Activated naive CD4-positive, alpha-beta T cell (primary cell): ENCODE results near the gene TEKT2.

Source experiments
- DNase-seq, 4 experiments: peaks; one replicate each; lab custom pipeline; 2025; lab: John Stamatoyannopoulos, UW

The TEKT2 gene

GRCh38 chr1:36106269-36106668 is 22.4 kb downstream of the TEKT2 start:
- DNase-seq = no peak

DNA sequence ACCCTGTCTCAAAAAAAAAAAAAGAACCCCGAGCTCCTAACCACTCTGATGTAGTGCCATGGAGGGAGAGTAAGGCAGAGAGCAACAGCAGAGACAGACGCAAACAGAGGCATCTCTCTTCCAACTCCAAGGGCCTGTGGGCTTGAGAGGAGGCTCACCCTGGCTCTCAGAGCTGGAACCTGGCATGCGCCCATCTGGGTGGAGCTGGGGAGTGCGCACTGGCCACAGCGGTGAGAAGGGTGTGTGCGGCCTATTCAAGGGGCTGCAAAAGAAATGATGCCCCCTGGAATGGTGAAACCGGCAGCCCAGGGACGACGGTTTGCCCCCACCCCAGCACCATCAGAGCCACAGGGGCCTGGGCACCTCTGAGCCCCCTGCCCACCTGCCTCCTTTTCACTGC is 23.5 kb downstream of the TEKT2 start:
- no peak for DNase-seq

DNA sequence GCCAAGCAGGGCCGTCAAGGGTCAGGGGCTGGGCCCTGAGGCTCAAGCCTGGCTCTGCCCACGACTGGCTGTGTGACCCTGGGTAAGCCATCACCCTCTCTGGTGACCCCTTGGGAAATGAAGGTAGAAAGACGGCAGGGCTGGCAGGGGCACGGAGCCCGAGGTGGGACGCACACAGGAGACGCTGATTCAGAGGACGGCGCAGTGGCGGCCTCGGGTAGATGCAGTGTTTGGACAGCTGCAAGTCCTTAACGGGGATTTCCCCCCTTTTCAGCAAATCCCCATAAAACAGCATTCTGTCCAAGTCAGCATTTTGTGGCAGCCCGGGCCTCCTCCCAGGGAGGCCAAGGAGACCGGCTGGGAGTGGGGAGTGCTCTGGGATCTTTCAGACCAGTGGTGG is 24.4 kb downstream of the TEKT2 start:
- no peak for DNase-seq

- DNase-seq = peak in 2 of 4 experiments; percentile 46 to 50
Observed at GRCh38 chr1:36109041-36109679, 25.3 kb downstream of the TEKT2 start.

GRCh38 chr1:36111151-36111550 is 27.3 kb downstream of the TEKT2 start:
- no peak for DNase-seq

DNA sequence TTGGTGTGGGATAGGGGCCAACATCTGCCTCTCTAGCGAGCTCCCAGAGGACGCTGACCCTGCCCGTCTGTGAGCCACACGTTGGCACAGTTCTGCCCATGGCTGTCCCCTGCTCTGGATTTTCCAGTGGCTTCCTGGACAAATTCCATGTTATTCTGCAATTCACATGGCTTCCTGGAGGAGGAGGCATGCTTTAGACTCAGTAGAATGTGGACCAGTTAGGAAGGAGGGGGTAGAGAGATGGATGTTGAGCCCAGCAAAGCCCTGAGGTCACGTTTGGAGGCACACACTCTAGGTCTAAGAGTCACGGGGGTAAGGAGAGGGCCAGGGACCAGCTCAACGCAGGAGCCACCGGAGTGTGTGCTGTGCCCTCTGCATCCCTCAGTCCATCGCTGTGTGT is 28.9 kb downstream of the TEKT2 start:
- DNase-seq = no peak

GRCh38 chr1:36114371-36114770 is 30.5 kb downstream of the TEKT2 start:
- DNase-seq = no peak

GRCh38 chr1:36115200-36115669 is 31.3 kb downstream of the TEKT2 start:
- no peak for DNase-seq

GRCh38 chr1:36115931-36116330 is 32.0 kb downstream of the TEKT2 start:
- no peak for DNase-seq

GRCh38 chr1:36116901-36117300 is 33.0 kb downstream of the TEKT2 start:
- DNase-seq = no peak

DNA sequence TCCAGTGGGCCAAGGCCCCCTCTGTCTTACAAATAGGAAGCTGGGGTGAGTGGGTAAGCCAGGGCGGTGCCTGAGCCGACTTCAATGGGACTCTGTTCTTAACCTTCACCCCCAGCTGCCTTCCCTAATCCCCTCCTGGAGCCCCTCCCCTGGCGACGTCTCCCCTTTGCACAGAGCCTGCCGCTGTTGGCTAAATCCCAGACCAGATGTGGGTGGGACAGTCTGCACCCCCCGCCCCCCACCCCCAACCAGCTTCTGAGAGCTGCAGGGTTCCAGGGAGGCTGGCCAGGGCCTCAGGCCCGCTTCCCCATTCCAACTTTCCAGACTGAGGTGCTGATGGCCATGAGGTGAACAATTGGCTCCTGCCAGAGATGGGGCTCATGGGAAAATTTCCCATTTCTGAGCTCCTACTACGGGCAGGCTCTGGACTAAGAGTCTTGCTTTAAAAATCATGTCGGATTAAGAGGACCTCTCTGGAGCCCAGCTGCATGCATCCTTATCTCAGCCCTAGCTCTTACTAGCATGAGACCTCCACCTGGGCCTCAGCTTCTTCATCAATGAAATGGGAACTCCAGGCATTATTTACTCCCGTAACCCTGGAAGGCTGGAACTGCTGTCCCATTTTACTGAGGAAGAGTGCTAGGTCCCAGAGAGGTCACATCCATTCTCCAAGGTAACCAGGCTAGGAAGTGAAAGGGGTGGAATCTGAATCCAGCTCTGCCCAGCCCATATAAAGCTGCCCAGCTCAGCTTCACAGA is 34.7 kb downstream of the TEKT2 start:
- DNase-seq = no peak

- no peak for DNase-seq
Observed at GRCh38 chr1:36119456-36119855, 35.6 kb downstream of the TEKT2 start.

DNA sequence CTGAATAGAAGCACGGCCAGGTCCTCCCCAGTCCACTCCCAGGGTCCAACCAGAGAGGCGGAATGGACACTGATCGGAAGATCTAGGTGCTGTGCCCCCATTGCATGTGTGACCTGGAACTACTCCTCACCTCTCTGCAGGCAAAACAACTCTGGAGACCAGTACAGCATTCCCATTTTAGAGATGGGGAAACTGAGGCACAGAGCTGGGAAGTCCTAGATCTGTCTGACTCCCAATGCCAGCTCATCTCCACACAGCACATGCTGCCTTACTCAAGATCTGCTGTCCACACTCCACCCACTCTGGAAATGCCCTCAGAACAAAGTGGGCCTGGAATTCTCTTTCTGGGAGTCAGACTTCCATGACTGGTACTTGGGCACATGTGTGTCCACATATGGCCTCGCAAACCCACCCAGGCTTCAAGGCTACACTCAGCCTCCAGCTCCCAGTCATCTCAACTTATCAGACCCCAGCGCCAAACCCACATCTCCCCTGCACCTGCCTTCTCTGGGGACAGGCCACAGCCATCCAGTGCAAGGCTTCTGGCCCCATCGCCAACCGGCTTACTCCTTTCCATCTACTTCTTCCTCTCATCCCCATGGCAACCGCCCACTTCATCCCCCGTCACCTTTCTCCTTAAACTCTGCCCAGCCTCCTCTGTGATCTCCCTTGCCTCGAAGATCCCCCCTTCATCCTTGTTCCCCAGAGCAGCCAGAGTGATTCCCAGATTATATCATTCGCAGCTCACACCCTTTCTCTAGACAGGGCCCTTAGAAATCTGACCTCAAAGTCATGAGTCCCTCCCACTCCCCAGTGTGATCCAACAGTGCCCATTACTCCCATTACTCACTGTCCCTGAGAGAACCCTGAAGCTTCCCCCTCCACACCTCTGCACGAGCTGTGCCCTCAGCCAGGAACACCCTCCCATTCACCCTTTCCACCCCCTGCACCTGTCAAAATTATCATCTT is 38.5 kb downstream of the TEKT2 start:
- DNase-seq = no peak

GRCh38 chr1:36123356-36123755 is 39.5 kb downstream of the TEKT2 start:
- no peak for DNase-seq

DNA sequence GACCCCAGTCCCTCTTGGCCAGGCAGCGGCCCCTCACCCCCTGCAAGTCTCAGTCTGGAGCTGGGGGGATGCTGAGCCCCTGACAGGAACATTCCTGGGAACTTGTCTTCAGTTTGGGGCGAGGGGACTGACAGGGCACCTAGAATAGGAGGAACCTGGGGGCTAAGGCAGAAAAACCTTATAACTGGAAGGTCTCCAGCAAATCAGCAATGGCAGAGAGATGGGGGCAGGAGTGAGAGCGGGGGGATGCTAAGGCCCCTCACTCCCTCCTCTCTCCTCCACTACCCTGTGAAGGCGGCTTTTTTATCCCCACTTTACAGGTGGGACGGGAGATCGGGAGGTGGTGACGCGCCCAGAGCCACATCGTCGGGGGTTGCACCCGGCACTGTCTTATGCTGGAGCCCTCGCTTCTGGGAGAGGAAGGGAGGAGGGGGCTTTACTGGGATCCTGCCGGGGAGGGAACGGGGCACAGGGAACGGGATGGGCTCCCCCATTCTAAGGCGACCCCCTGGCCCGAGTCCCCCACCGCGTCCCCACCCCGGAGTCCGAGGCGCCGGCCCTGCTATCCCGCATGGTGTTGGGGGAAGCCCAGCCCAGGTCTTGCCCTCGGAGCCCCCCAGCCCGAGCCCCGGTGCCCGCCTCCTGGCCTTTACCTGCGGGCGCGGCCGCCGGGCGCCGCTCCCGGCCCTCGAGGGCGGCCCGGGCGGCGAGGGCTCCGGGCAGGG is 40.7 kb downstream of the TEKT2 start:
- no peak for DNase-seq

DNA sequence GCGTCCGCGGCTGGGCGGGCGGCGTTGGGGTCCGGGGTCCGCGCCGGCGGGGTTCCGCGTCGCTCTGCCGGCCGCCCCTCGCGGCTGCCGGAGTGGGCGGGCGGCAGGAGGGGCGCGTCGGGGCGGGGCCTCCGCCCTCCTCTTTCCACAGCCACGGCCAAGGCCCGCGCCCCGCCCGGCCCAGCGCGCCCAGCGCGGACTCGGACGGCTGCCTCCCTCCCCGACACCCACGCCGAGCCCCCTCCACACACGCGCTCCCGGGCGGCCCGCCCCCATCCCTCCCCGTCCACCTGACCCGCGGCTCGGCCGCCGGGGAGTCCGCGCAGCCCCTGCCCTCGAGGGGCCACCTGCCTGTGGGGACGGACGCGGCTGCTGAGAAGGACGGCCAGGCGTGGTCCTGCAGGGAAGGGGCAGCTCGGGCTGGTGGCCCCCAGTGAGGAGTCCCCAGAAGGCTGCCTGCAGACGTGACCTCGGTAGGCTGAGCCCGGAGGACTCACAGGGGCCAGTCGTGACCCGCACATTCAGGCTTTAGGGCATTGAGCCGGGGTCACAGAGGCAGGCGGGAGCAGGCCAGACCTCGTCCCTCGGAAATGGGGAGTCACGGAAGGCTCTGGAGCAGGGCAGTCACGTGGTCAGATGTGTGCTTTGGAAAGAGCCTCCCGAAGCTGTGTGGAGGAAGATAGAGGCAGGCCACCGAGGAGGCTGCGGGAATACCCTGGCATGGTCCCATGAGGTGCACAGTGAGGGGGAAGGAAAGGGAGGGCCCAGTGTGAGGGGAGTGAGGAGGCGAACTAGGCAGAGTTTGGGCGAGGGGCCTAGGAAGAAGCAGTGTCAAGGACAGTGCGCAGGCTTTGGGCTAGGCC is 41.5 kb downstream of the TEKT2 start, which contains the start of gene COL8A2:
Gene COL8A2 (minus strand): TSS at position 94 of the 863 bp plus-strand sequence. CDS start 24,980 bp downstream, outside the sequence.
- no peak for DNase-seq

GRCh38 chr1:36126005-36126716 is 42.3 kb downstream of the TEKT2 start:
- no peak for DNase-seq

- DNase-seq = no peak
Observed at GRCh38 chr1:36126797-36127500, 43.1 kb downstream of the TEKT2 start.
